Adrenal gland (tissue), 5 donors: ENCODE data around the gene COL23A1.

Experiments used
- CTCF ChIP-seq, 6 experiments: fragments of 450-650 bp in 4 of 6; fragments of 200-600 bp in 2 of 6; sonication (generic) in 1 of 6; IDR thresholded peaks; 1 replicate in 5 of 6; 2 replicates in 1 of 6; pipeline versions ENCODE4 v1.5.1 to v1.8.0; 2016 to 2021; ENCODE audit warnings: antibody characterized with exemption in 6 of 6, mild to moderate bottlenecking in 2 of 6, moderate library complexity in 1 of 6
- POLR2A ChIP-seq, 2 donors: fragments of 450-650 bp; IDR thresholded peaks; one replicate each; pipeline ENCODE4 v1.6.1; 2017; ENCODE audit warnings: antibody characterized with exemption in 2 of 2, mild to moderate bottlenecking in 2 of 2, moderate library complexity in 1 of 2
- donor health status: DM: no; HTN: no; CAD: no.

DNA sequence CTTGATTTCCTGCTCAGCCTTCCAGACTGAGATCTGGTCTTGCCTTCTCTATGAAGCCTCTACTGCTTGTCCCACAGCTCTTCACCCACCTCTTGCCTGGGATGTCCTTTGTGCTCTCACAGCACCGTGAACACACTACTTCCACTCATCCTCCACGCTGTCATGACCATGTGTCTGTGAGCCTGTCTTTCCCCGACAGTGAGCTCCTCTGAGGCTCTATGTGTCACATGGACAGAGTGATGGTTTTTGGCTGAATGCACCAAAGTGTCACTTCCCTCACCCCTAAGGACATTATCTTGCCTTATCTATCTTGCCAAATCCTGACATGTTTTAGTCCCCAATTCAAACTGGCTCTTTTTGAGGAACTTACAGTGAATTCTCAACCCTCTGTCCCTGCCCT lies 368.9 kb downstream of the COL23A1 start:
- TF ChIP-seq CTCF (IDR thresholded peaks at IDR 0.05), result no peak
- TF ChIP-seq POLR2A (IDR thresholded peaks at IDR 0.05), result no peak
